Measurements from ENCODE around the gene DNM2. TPM values are rescaled to one million over a fixed set of nuclear protein-coding genes. Genes with fewer than 3 reads are reported as not detected.
A peak's percentile ranks its signal among the peaks of the same experiment; 100 is the strongest.

DNM2 gene
- total RNA-seq, 1 donor from 2014 or later, result 113 TPM

GRCh38 chr19:10726268-10726667 is 8.4 kb downstream of the DNM2 start:
- Histone ChIP-seq H3K4me1 (peaks cover 5 to 17% of the 10 kb centered on the region in 2 donors), H3K9me3 (no peaks in the 10 kb centered on the region), H3K27me3 (no peaks in the 10 kb centered on the region), H3K27ac (no peak overlapping the region), H3K4me3 (no peak overlapping the region), H3K36me3 (no peaks in the 10 kb centered on the region)
- intact Hi-C loops (cut with DNase I), result no loop called here
- no peak for DNase-seq (ENCODE audit: low spot score in 2 of 2)
- TF ChIP-seq CTCF (IDR thresholded peaks at IDR 0.05), result no peak

- no peaks in the 10 kb centered on the region for H3K9me3 ChIP-seq
- DNase-seq (ENCODE audit: low spot score in 2 of 2), result no peak
- H3K27ac ChIP-seq, result peak overlapping the region; percentile 28 to 53
- H3K4me3 ChIP-seq, result no peak overlapping the region
- intact Hi-C loops (cut with DNase I), result no loop called here
- no peaks in the 10 kb centered on the region for H3K27me3 ChIP-seq
- H3K4me1 ChIP-seq, result peaks cover 5 to 23% of the 10 kb centered on the region in 2 donors
- no peak for TF ChIP-seq CTCF (IDR thresholded peaks at IDR 0.05)
- no peaks in the 10 kb centered on the region for H3K36me3 ChIP-seq
Measured at GRCh38 chr19:10727685-10728201, 9.9 kb downstream of the DNM2 start.

GRCh38 chr19:10729411-10729810 is 11.5 kb downstream of the DNM2 start:
- Histone ChIP-seq H3K27me3 (no peaks in the 10 kb centered on the region), H3K36me3 (no peaks in the 10 kb centered on the region), H3K4me1 (peaks cover 5 to 25% of the 10 kb centered on the region in 2 donors), H3K9me3 (no peaks in the 10 kb centered on the region), H3K4me3 (no peak overlapping the region), H3K27ac (no peak overlapping the region)
- DNase-seq (ENCODE audit: low spot score in 2 of 2), result no peak
- intact Hi-C loops (cut with DNase I), result no loop called here
- TF ChIP-seq CTCF (IDR thresholded peaks at IDR 0.05), result no peak

- DNase-seq (ENCODE audit: low spot score in 2 of 2), result no peak
- H3K27me3 ChIP-seq, result no peaks in the 10 kb centered on the region
- peak overlapping the region in 1 of 2 donors; percentile 40 for H3K27ac ChIP-seq
- no peaks in the 10 kb centered on the region for H3K36me3 ChIP-seq
- H3K4me3 ChIP-seq, result no peak overlapping the region
- intact Hi-C loops (cut with DNase I), result no loop called here
- H3K4me1 ChIP-seq, result peaks cover 5 to 25% of the 10 kb centered on the region in 2 donors
- no peaks in the 10 kb centered on the region for H3K9me3 ChIP-seq
- TF ChIP-seq CTCF (IDR thresholded peaks at IDR 0.05), result no peak
Measured at GRCh38 chr19:10730932-10731331, 13.1 kb downstream of the DNM2 start.

- H3K36me3 ChIP-seq, result no peaks in the 10 kb centered on the region
- H3K9me3 ChIP-seq, result no peaks in the 10 kb centered on the region
- H3K27ac ChIP-seq, result no peak overlapping the region
- TF ChIP-seq CTCF (IDR thresholded peaks at IDR 0.05), result no peak
- no peak for DNase-seq (ENCODE audit: low spot score in 2 of 2)
- intact Hi-C loops (cut with DNase I), result no loop called here
- no peaks in the 10 kb centered on the region for H3K27me3 ChIP-seq
- H3K4me3 ChIP-seq, result no peak overlapping the region
- H3K4me1 ChIP-seq, result peaks cover 0 to 20% of the 10 kb centered on the region in 2 donors
Measured at GRCh38 chr19:10735741-10736140, 17.9 kb downstream of the DNM2 start.

GRCh38 chr19:10736189-10736588 is 18.3 kb downstream of the DNM2 start:
- H3K4me1 ChIP-seq, result peaks cover 0 to 20% of the 10 kb centered on the region in 2 donors
- DNase-seq (ENCODE audit: low spot score in 2 of 2), result no peak
- no peaks in the 10 kb centered on the region for H3K27me3 ChIP-seq
- no peak overlapping the region for H3K4me3 ChIP-seq
- intact Hi-C loops (cut with DNase I), result no loop called here
- no peak overlapping the region for H3K27ac ChIP-seq
- TF ChIP-seq CTCF (IDR thresholded peaks at IDR 0.05), result no peak
- H3K9me3 ChIP-seq, result no peaks in the 10 kb centered on the region
- H3K36me3 ChIP-seq, result no peaks in the 10 kb centered on the region
